Measurements from ENCODE around the gene AMPD2. TPM values are rescaled to one million over a fixed set of nuclear protein-coding genes. Genes with fewer than 3 reads are reported as not detected.

AMPD2 gene
- total and polyA plus RNA-seq, 3 donors from 2014 or later, result 35.0 to 54.5 (median 54.4) TPM

DNA sequence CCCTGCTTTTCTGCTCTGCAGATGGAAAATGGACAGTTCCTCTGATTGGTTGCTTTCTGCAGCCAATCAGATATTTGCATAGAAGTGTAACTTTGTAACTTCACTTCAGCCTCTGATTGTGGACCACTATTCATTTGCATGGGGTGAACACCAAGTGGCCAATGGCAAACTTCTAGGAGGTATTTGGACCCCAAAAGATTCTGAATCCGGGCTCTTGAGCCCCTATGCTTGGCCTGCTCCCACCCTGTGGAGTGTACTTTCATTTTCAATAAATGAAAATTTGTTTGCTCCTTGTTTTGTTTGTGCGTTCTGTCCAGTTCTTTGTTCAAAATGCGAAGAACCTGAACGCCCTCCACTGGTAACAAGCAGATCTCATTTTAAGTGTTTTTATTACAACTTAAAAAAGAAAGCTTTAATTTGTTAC, 29.9 kb downstream of the AMPD2 start:
- Histone ChIP-seq H3K4me3 (peak overlapping the region in 1 of 2 donors; percentile 24), H3K36me3 (ENCODE audit: low read depth, missing control alignments) (no peaks in the 10 kb centered on the region), H3K4me1 (peaks cover 10% of the 10 kb centered on the region), H3K27ac (peak overlapping the region; percentile 46 to 63), H3K9me3 (no peaks in the 10 kb centered on the region), H3K27me3 (no peaks in the 10 kb centered on the region)
- 24 to 35% methylated on average over 4 of the region's 4 CpGs for WGBS, 2 donors
- DNase-seq, result peak; percentile 64
- TF ChIP-seq POLR2A (IDR thresholded peaks at IDR 0.05), result no peak
- TF ChIP-seq, protein P1, sequence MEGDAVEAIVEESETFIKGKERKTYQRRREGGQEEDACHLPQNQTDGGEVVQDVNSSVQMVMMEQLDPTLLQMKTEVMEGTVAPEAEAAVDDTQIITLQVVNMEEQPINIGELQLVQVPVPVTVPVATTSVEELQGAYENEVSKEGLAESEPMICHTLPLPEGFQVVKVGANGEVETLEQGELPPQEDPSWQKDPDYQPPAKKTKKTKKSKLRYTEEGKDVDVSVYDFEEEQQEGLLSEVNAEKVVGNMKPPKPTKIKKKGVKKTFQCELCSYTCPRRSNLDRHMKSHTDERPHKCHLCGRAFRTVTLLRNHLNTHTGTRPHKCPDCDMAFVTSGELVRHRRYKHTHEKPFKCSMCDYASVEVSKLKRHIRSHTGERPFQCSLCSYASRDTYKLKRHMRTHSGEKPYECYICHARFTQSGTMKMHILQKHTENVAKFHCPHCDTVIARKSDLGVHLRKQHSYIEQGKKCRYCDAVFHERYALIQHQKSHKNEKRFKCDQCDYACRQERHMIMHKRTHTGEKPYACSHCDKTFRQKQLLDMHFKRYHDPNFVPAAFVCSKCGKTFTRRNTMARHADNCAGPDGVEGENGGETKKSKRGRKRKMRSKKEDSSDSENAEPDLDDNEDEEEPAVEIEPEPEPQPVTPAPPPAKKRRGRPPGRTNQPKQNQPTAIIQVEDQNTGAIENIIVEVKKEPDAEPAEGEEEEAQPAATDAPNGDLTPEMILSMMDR (IDR thresholded peaks at IDR 0.05), result peak; percentile 49 to 72 (median 50)
- intact Hi-C loops (cut with DNase I; ENCODE audit: low total_unique reads), result no loop called here

DNA sequence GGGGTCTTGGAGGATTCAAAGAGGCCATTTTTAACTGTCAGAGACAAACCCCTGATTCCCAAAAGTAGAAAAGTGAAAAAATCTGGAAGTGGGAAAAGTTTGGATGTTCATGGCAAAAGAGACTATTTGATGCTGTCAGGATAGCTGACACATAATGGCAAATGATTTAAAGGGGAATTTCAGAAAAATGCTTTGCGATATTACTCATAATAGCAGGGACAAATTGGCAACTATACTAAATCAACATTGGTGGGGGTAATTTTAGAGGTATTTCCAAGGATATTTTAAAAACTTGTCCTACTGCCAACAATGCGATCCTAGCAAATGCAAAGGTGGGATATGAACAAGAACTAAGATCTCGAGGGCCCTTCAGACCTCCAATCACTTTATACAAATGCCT, 31.0 kb downstream of the AMPD2 start:
- no peaks in the 10 kb centered on the region for H3K36me3 ChIP-seq (ENCODE audit: low read depth, missing control alignments)
- intact Hi-C loops (cut with DNase I; ENCODE audit: low total_unique reads), result no loop called here
- H3K27me3 ChIP-seq, result no peaks in the 10 kb centered on the region
- no peak overlapping the region for H3K27ac ChIP-seq
- H3K4me1 ChIP-seq, result peaks cover 18% of the 10 kb centered on the region
- TF ChIP-seq POLR2A (IDR thresholded peaks at IDR 0.05), result no peak
- TF ChIP-seq, protein P1 (IDR thresholded peaks at IDR 0.05), result no peak
- WGBS, 2 donors, result 87 to 92% methylated on average over 3 of the region's 3 CpGs
- H3K4me3 ChIP-seq, result no peak overlapping the region
- DNase-seq, result no peak
- no peaks in the 10 kb centered on the region for H3K9me3 ChIP-seq

DNA sequence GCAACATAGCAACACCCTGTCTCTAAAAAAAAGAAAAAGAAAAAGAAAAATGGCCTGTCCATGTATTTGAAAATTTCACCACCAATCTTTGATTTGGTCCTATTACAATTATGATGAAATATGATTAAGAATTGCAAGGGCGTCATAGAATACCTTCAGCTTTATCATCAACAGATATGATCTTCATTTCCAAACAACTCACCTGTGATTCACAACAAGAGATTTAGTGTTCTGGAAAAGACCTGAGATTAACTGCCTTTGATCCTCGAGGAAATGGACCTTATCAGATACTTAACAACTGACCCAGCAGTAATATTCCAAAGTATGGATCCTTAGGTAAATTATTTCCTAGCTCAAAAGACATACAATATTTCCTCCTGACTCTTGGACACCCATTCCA, 32.8 kb downstream of the AMPD2 start:
- intact Hi-C loops (cut with DNase I; ENCODE audit: low total_unique reads), result no loop called here
- WGBS, 2 donors, result 74 to 82% methylated on average over 2 of the region's 2 CpGs

DNA sequence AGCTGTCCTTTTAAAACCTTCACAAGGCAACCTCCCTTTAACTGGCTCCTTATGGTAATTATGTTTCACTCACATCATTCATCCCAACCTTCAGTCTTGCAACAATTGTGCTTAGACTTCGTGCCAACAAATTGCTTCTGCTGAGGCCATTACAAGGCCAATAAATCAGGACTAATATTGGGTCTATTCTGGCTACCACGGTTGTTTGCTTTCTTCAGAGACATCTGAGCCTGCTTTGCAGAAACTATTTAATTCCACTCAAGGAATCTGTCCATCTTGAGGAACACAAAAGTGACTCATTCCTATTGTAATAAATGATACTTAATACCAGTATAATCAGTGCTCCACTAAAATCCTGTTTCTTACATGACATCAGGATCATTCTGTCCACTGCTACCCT, 33.7 kb downstream of the AMPD2 start:
- Histone ChIP-seq H3K4me1 (peaks cover 28% of the 10 kb centered on the region), H3K4me3 (no peak overlapping the region), H3K27ac (peak overlapping the region in 1 of 2 donors; percentile 44), H3K9me3 (no peaks in the 10 kb centered on the region), H3K27me3 (no peaks in the 10 kb centered on the region), H3K36me3 (ENCODE audit: low read depth, missing control alignments) (no peaks in the 10 kb centered on the region)
- 42 to 46% methylated on average over 2 of the region's 2 CpGs for WGBS, 2 donors
- TF ChIP-seq, protein P1 (IDR thresholded peaks at IDR 0.05), result no peak
- no peak for TF ChIP-seq POLR2A (IDR thresholded peaks at IDR 0.05)
- intact Hi-C loops (cut with DNase I; ENCODE audit: low total_unique reads), result no loop called here
- DNase-seq, result no peak

More for the DNA sequence above, 32.8 kb downstream of the AMPD2 start:
- TF ChIP-seq POLR2A (IDR thresholded peaks at IDR 0.05), result no peak
- TF ChIP-seq, protein P1 (IDR thresholded peaks at IDR 0.05), result no peak
- no peak overlapping the region for H3K4me3 ChIP-seq
- no peaks in the 10 kb centered on the region for H3K27me3 ChIP-seq
- no peak for DNase-seq
- H3K4me1 ChIP-seq, result peaks cover 22% of the 10 kb centered on the region
- no peaks in the 10 kb centered on the region for H3K9me3 ChIP-seq
- no peak overlapping the region for H3K27ac ChIP-seq
- H3K36me3 ChIP-seq (ENCODE audit: low read depth, missing control alignments), result no peaks in the 10 kb centered on the region

DNA sequence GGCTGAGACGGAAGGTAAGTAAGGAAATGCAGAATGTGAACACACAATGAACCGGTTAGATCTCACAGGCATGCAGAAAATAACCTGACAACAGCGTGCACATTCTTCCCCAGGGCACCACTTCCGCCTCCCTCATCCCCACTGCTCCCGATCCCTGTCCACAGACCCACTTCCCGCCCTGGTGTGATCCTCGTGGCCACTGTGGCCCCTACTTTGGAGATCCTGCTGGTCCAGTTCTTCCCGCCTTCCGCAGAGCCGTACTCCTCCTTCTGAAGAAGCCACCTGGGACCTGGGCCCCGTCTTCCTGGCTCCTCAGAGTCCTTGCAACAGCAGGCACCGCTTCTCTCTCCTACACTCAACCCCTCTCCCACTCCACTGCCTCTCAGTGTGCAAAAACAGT, 34.9 kb downstream of the AMPD2 start:
- no peaks in the 10 kb centered on the region for H3K36me3 ChIP-seq (ENCODE audit: low read depth, missing control alignments)
- H3K27me3 ChIP-seq, result no peaks in the 10 kb centered on the region
- H3K27ac ChIP-seq, result peak overlapping the region in 1 of 2 donors; percentile 93
- H3K4me3 ChIP-seq, result no peak overlapping the region
- intact Hi-C loops (cut with DNase I; ENCODE audit: low total_unique reads), result no loop called here
- no peak for DNase-seq
- TF ChIP-seq, protein P1 (IDR thresholded peaks at IDR 0.05), result no peak
- no peak for TF ChIP-seq POLR2A (IDR thresholded peaks at IDR 0.05)
- peaks cover 28% of the 10 kb centered on the region for H3K4me1 ChIP-seq
- 61 to 79% methylated on average over 12 of the region's 12 CpGs for WGBS, 2 donors
- H3K9me3 ChIP-seq, result no peaks in the 10 kb centered on the region

Data from testis (tissue), 3 donors.